Neural cell (in vitro differentiated cells): Measurements from ENCODE around the gene SLC22A3. TPM values are rescaled to one million over a fixed set of nuclear protein-coding genes. Genes with fewer than 3 reads are reported as not detected.

ENCODE experiments used
- H2AFZ ChIP-seq: fragments of 200-600, 300-800 bp; sonication (generic), shearing (Covaris generic); 2 replicates; pipeline ENCODE4 v1.6.0; 2014; ENCODE audit warnings: low read depth, mild to moderate bottlenecking, antibody characterized with exemption, low read length, moderate library complexity
- H3F3A ChIP-seq: fragments of 200-600 bp; shearing (Covaris generic); 2 replicates; pipeline ENCODE4 v1.6.1; 2016; ENCODE audit warnings: mild to moderate bottlenecking, moderate library complexity, mixed read lengths, antibody characterized with exemption, low read length; ENCODE audit not compliant: insufficient read depth, poor library complexity, severe bottlenecking
- H3K27ac ChIP-seq: fragments of 200-600, 300-800 bp; sonication (generic), shearing (Covaris generic); 2 replicates; pipeline ENCODE4 v1.5.1; 2014; ENCODE audit warnings: mild to moderate bottlenecking, low read length, moderate library complexity
- H3K27me3 ChIP-seq: fragments of 300-800, 200-600 bp; sonication (generic), shearing (Covaris generic); 2 replicates; pipeline ENCODE4 v1.6.0; 2014; ENCODE audit warnings: mild to moderate bottlenecking, low read depth, low read length, moderate library complexity; ENCODE audit not compliant: insufficient read depth
- H3K36me3 ChIP-seq: fragments of 300-800, 200-600 bp; sonication (generic), shearing (Covaris generic); 2 replicates; pipeline ENCODE4 v1.5.1; 2014; ENCODE audit warnings: mild to moderate bottlenecking, antibody characterized with exemption, low read length, moderate library complexity; ENCODE audit not compliant: insufficient read depth
- H3K4me2 ChIP-seq: fragments of 300-800, 200-600 bp; sonication (generic), shearing (Covaris generic); 2 replicates; pipeline ENCODE4 v1.6.0; 2014; ENCODE audit warnings: mild to moderate bottlenecking, low read length
- H3K4me3 ChIP-seq: fragments of 300-800, 200-600 bp; sonication (generic), shearing (Covaris generic); 2 replicates; pipeline ENCODE4 v1.5.1; 2014; ENCODE audit warnings: mild to moderate bottlenecking, low read length, moderate library complexity
- H3K79me2 ChIP-seq: fragments of 200-600 bp; shearing (Covaris generic); replicated peaks from 2 replicates; pipeline ENCODE4 v1.6.0; 2014; ENCODE audit warnings: mild to moderate bottlenecking, low read length, moderate library complexity; ENCODE audit not compliant: insufficient read depth
- H3K9ac ChIP-seq: fragments of 300-800, 200-600 bp; sonication (generic), shearing (Covaris generic); 2 replicates; pipeline ENCODE4 v1.6.1; 2016; ENCODE audit warnings: mild to moderate bottlenecking, low read length, mixed read lengths
- H3K9me2 ChIP-seq: fragments of 200-600 bp; shearing (Covaris generic); 2 replicates; pipeline ENCODE4 v1.6.1; 2016; ENCODE audit warnings: mild to moderate bottlenecking, low read length, mixed read lengths; ENCODE audit not compliant: insufficient read depth
- H3K9me3 ChIP-seq: fragments of 200-600, 300-800 bp; sonication (generic), shearing (Covaris generic); 2 replicates; pipeline ENCODE4 v1.6.1; 2016; ENCODE audit warnings: mild to moderate bottlenecking, mixed run types, low read length, moderate library complexity, mixed read lengths
- H4K20me1 ChIP-seq: fragments of 200-600 bp; shearing (Covaris generic); 2 replicates; pipeline ENCODE4 v1.6.1; 2016; ENCODE audit warnings: mild to moderate bottlenecking, mixed run types; ENCODE audit not compliant: insufficient read depth
- EP300 ChIP-seq: fragments of 450-650 bp; conservative IDR thresholded peaks from 2 replicates; pipeline ENCODE4 v1.6.1; 2014; ENCODE audit warnings: antibody characterized with exemption, mild to moderate bottlenecking, moderate library complexity; ENCODE audit not compliant: poor library complexity, severe bottlenecking
- EZH2 ChIP-seq: fragments of 200-600, 300-800 bp; shearing (Covaris generic), sonication (generic); IDR thresholded peaks from 2 replicates; pipeline ENCODE4 v1.6.1; 2014; ENCODE audit warnings: antibody characterized with exemption, low read length, borderline replicate concordance, mild to moderate bottlenecking; ENCODE audit not compliant: insufficient read depth, poor library complexity, severe bottlenecking
- MXI1 ChIP-seq: fragments of 450-650 bp; conservative IDR thresholded peaks from 2 replicates; pipeline ENCODE4 v1.6.1; 2014; ENCODE audit warnings: antibody characterized with exemption, mild to moderate bottlenecking; ENCODE audit not compliant: poor library complexity, severe bottlenecking
- POLR2AphosphoS5 ChIP-seq: IDR thresholded peaks from 2 replicates; pipeline ENCODE4 v1.6.1; 2012
- RAD21 ChIP-seq: fragments of 450-650 bp; conservative IDR thresholded peaks from 2 replicates; pipeline ENCODE4 v1.6.1; 2014; ENCODE audit warnings: antibody characterized with exemption, mild to moderate bottlenecking, moderate library complexity
- REST ChIP-seq: IDR thresholded peaks from 2 replicates; pipeline ENCODE4 v1.6.1; 2012; ENCODE audit warnings: borderline replicate concordance
- SMC3 ChIP-seq: fragments of 450-650 bp; conservative IDR thresholded peaks from 2 replicates; pipeline ENCODE4 v1.6.1; 2014; ENCODE audit warnings: antibody characterized with exemption, mild to moderate bottlenecking, moderate library complexity; ENCODE audit not compliant: poor library complexity
- TAF1 ChIP-seq: IDR thresholded peaks from 2 replicates; pipeline ENCODE4 v1.6.1; 2012; ENCODE audit warnings: low read depth
- polyA plus RNA-seq: library from polyadenylated mRNA; depleted of rRNA; stranded (reverse); fragments of >200 nt; gene quantifications from 2 replicates; pipeline ENCODE4 v1.2.3, GENCODE V29; 2014
- TF ChIP-seq, protein P1 (sequence below): fragments of 450-650 bp; IDR thresholded peaks from 2 replicates; pipeline ENCODE4 v1.5.1; 2014; ENCODE audit warnings: antibody characterized with exemption, mild to moderate bottlenecking, moderate library complexity; ENCODE audit not compliant: poor library complexity, severe bottlenecking

Gene SLC22A3
- polyA plus RNA-seq, 1 donor from 2014 or later = not detected

DNA sequence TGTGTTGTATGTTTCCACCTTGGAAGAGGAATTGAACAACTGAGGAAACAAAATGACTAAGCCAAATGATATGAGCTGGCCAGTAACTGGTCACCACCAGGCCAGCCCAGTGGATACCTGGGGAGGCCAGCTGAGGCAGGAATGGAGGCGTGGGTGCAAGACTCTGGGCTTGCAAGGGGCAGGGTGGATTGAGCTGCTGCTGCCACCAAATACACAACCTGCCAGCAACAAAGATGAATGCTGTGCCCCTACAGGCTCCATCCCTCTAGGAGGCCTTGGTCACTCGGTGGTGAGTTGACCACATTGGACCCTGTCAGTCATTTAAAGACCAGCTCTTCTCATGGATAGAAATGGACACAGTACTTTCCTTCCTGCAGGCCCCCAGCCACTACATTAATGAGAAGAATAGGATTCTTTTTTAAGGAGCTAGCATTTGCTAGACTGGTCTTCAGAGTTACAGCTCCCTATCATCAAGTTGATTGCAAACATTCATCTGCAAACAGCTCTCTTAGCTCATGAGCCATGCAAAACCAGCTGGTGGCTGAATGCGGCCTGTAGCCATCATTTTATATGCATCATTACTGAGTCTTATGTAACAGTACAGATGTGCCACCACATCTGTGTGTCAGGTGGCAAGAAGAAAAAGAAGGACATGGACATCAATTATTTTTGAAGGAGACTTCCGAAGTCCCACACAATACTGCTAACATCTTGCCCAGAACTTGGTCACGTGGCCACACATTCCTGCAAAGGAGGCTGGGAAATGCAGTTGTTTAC is 26.3 kb upstream of the SLC22A3 start:
- H3K4me3 ChIP-seq = no peak overlapping the region

DNA sequence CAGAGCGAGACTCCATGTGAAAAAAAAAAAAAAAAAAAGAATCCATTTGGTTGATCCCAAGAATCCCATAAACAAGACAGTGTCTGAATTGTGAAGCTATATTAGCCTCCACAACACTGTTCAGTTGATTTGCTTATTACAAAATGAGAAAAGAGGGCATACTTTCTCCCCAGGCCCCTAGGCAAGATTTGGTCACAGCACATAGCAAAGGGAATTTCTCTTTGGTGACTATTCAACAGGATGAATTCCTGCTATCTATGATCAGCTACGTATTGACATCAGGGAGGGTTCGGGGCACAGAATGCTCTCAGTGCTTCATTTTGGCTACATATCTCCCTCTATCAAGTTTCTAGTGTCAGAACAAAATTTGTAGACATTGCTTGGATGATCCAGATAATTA is 20.2 kb upstream of the SLC22A3 start:
- Histone ChIP-seq H3K4me2 (no peak overlapping the region), H3K27me3 (no peaks in the 10 kb centered on the region), H3K27ac (no peak overlapping the region), H3K9me3 (no peaks in the 10 kb centered on the region), H3K79me2 (no peaks in the 10 kb centered on the region), H4K20me1 (no peaks in the 10 kb centered on the region), H3K4me3 (no peak overlapping the region), H3K9ac (no peak overlapping the region), H3K9me2 (no peaks in the 10 kb centered on the region), H3K36me3 (no peaks in the 10 kb centered on the region), H3F3A (no peaks in the 10 kb centered on the region), H2AFZ (no peak overlapping the region)
- no peak for TF ChIP-seq POLR2AphosphoS5
- TF ChIP-seq, protein P1, sequence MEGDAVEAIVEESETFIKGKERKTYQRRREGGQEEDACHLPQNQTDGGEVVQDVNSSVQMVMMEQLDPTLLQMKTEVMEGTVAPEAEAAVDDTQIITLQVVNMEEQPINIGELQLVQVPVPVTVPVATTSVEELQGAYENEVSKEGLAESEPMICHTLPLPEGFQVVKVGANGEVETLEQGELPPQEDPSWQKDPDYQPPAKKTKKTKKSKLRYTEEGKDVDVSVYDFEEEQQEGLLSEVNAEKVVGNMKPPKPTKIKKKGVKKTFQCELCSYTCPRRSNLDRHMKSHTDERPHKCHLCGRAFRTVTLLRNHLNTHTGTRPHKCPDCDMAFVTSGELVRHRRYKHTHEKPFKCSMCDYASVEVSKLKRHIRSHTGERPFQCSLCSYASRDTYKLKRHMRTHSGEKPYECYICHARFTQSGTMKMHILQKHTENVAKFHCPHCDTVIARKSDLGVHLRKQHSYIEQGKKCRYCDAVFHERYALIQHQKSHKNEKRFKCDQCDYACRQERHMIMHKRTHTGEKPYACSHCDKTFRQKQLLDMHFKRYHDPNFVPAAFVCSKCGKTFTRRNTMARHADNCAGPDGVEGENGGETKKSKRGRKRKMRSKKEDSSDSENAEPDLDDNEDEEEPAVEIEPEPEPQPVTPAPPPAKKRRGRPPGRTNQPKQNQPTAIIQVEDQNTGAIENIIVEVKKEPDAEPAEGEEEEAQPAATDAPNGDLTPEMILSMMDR = no peak
- TF ChIP-seq RAD21 = no peak
- no peak for TF ChIP-seq MXI1
- no peak for TF ChIP-seq EZH2
- TF ChIP-seq TAF1 = no peak
- TF ChIP-seq SMC3 = no peak

More for the DNA sequence above, 26.3 kb upstream of the SLC22A3 start:
- H3K27ac ChIP-seq = no peak overlapping the region
- no peak for TF ChIP-seq TAF1
- TF ChIP-seq EP300 = no peak
- no peak for TF ChIP-seq REST
- TF ChIP-seq POLR2AphosphoS5 = no peak
- no peak for TF ChIP-seq SMC3
- TF ChIP-seq EZH2 = no peak
- TF ChIP-seq, protein P1 = no peak
- TF ChIP-seq RAD21 = no peak
- no peak for TF ChIP-seq MXI1
- H3K79me2 ChIP-seq = no peaks in the 10 kb centered on the region
- no peaks in the 10 kb centered on the region for H3K27me3 ChIP-seq
- H3K9me2 ChIP-seq = no peaks in the 10 kb centered on the region
- H3K9me3 ChIP-seq = no peaks in the 10 kb centered on the region
- no peaks in the 10 kb centered on the region for H4K20me1 ChIP-seq
- no peak overlapping the region for H3K4me2 ChIP-seq
- H3F3A ChIP-seq = no peaks in the 10 kb centered on the region
- H3K9ac ChIP-seq = no peak overlapping the region
- H2AFZ ChIP-seq = no peak overlapping the region
- no peaks in the 10 kb centered on the region for H3K36me3 ChIP-seq
